BJ (cell line): ENCODE measurements around the gene PFAS. TPM values are rescaled to one million over a fixed set of nuclear protein-coding genes. Genes with fewer than 3 reads are reported as not detected.
A peak's percentile ranks its signal among the peaks of the same experiment; 100 is the strongest.

Experiments used
- CTCF ChIA-PET: fragments of 350-600 bp; formaldehyde crosslinking; extraction: SDS; loops from one replicate; lab custom pipeline; 2021; ENCODE audit warnings: antibody characterized with exemption, inconsistent platforms; lab: Yijun Ruan, JAX
- POLR2A ChIA-PET: fragments of 300-600 bp; sonication (Branson Sonifier 250); formaldehyde crosslinking; extraction: SDS; loops from one replicate; lab custom pipeline; 2021; ENCODE audit warnings: antibody characterized with exemption; lab: Charles Lee
- DNase-seq: peaks from one replicate; pipeline ENCODE4 v3.0.0-alpha.2; 2011; ENCODE audit warnings: low read depth
- H3K27me3 ChIP-seq: 2 replicates; pipeline ENCODE4 v1.6.0; 2011; ENCODE audit warnings: low read length; ENCODE audit not compliant: control insufficient read depth, insufficient read depth
- H3K36me3 ChIP-seq: 2 replicates; pipeline ENCODE4 v1.5.1; 2011; ENCODE audit warnings: low read length; ENCODE audit not compliant: control insufficient read depth, insufficient read depth
- H3K4me3 ChIP-seq: 2 replicates; pipeline ENCODE4 v1.5.1; 2011; ENCODE audit warnings: low read depth, mild to moderate bottlenecking, control low read depth, low read length
- polyA plus RNA-seq: library from polyadenylated mRNA; depleted of rRNA; stranded (reverse); fragments of >200 nt; gene quantifications from 2 replicates; pipeline ENCODE4 v1.2.3, GENCODE V29; 2011
- TF ChIP-seq, protein P1 (sequence below): IDR thresholded peaks from 2 replicates; pipeline ENCODE4 v1.5.1; 2011; ENCODE audit warnings: low read depth, mild to moderate bottlenecking, control low read depth, inconsistent platforms, low read length, moderate library complexity; ENCODE audit not compliant: insufficient read depth

Gene PFAS
- polyA plus RNA-seq, 1 experiment = 15.6 TPM

DNA sequence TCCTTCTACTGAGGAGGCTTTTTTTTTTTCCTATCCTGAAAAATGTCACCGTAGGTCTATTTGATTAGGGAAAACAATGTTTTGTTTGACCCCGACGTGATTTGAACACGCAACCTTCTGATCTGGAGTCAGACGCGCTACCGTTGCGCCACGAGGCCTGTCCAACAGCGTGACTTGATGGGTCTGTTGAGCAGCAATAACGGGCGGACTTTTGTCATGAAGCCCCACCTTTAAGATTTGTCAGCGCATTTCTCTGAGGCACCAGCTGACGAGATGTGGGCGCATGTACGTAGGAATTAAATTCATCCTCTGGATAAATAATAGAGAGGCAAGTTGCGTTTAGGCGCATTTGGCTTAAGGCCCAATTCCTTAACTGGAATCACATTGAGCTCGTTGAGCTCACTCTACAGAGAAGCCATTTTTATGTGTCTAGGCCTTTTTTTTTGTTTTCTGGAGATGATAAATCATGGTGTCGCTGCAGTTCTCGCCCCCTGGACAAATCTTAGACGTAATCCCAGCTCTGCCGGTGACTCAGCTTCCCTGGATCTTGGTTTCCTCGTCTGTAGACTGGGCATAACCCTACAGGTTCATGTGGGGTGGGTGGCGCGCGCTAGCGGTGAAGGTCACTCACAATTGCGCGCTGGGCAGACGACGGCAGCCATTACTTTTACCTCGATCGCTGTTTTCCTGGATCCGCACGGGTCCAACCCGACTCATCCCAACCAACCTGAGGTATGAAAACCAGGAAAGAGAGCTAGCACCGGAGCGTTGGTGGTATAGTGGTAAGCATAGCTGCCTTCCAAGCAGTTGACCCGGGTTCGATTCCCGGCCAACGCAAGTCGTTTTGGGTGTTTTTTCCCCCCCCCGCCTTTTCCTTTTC, 28.1 kb upstream of the PFAS start:
- POLR2A ChIA-PET = interaction anchor here (0.5 to 0.8 kb wide), 4 partner anchors 11 to 34 kb away, joined by 3 to 10 read pairs (median 4); partner anchors contain the start of genes AURKB and CTC1
- TF ChIP-seq, protein P1, sequence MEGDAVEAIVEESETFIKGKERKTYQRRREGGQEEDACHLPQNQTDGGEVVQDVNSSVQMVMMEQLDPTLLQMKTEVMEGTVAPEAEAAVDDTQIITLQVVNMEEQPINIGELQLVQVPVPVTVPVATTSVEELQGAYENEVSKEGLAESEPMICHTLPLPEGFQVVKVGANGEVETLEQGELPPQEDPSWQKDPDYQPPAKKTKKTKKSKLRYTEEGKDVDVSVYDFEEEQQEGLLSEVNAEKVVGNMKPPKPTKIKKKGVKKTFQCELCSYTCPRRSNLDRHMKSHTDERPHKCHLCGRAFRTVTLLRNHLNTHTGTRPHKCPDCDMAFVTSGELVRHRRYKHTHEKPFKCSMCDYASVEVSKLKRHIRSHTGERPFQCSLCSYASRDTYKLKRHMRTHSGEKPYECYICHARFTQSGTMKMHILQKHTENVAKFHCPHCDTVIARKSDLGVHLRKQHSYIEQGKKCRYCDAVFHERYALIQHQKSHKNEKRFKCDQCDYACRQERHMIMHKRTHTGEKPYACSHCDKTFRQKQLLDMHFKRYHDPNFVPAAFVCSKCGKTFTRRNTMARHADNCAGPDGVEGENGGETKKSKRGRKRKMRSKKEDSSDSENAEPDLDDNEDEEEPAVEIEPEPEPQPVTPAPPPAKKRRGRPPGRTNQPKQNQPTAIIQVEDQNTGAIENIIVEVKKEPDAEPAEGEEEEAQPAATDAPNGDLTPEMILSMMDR = no peak
- H3K27me3 ChIP-seq = no peaks in the 10 kb centered on the region
- CTCF ChIA-PET = interaction anchor here (0.6 to 4.8 kb wide), 13 partner anchors 30 to 147 kb away, joined by 3 to 21 read pairs (median 4); partner anchors contain the start of genes ALOXE3 and BORCS6
- H3K36me3 ChIP-seq = no peaks in the 10 kb centered on the region
- peak; percentile 81 for DNase-seq
- peak overlapping the region; percentile 53 for H3K4me3 ChIP-seq

DNA sequence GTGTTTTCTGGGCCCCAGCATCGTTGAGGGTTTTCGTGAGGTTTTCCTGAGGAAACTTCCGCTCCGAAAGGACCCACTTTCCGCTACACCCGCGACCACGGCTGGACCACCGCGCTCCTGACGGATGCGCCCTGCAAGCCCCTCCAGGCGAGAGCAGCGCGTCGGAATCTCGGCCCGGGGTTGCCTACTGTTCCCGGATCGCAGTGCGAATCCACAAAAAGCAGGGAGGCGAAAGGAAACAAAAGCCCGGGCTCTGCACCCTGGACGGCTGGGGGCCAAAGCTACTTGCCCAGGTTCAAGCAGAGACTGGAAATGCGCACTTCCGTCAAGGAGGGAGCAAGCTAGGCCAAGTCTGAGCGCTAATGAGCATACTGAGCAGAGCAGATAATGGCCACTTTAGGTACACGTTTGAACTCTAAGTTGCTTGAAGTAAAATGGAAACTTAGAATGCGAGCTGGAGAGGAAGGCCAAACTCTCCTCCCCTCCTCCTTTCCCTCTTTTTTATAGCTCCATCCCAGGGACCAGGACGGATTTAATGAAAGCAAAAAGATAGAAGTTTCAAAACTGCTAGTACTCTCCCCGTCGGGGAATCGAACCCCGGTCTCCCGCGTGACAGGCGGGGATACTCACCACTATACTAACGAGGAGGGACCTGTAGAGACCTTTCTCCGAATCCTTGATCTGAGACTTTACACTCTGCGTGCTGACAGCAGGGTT, 27.3 kb upstream of the PFAS start:
- TF ChIP-seq, protein P1 = no peak
- ChIA-PET CTCF (interaction anchor here (0.8 to 4.8 kb wide), 14 partner anchors 28 to 147 kb away, joined by 3 to 21 read pairs (median 4); partner anchors contain the start of genes ALOX12B, ALOXE3 and BORCS6), POLR2A (interaction anchor here (0.7 to 0.8 kb wide), 3 partner anchors 26 to 35 kb away, joined by 3 to 10 read pairs (median 3); partner anchors contain the start of gene CTC1)
- Histone ChIP-seq H3K27me3 (no peaks in the 10 kb centered on the region), H3K4me3 (peak overlapping the region; percentile 53), H3K36me3 (no peaks in the 10 kb centered on the region)
- DNase-seq = peak; percentile 64

DNA sequence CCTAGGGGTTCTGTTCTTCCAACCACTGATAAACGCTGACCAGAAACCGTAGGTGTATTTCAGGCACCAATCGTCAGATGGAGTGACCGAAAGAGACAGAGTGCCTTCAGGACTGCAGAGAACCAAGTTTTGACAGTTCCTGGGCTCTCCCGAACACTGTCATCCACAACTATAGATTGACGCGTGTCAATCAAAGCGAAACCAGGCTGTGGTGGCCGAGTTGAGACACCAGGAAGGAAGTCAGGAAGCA, 26.8 kb upstream of the PFAS start:
- no peaks in the 10 kb centered on the region for H3K36me3 ChIP-seq
- no peak for DNase-seq
- peak overlapping the region; percentile 53 for H3K4me3 ChIP-seq
- H3K27me3 ChIP-seq = no peaks in the 10 kb centered on the region
- ChIA-PET CTCF (interaction anchor here (0.8 to 4.8 kb wide), 9 partner anchors 29 to 135 kb away, joined by 3 to 21 read pairs (median 4); partner anchors contain the start of genes ALOX12B, ALOXE3 and BORCS6), POLR2A (no interaction called here)
- TF ChIP-seq, protein P1 = no peak

DNA sequence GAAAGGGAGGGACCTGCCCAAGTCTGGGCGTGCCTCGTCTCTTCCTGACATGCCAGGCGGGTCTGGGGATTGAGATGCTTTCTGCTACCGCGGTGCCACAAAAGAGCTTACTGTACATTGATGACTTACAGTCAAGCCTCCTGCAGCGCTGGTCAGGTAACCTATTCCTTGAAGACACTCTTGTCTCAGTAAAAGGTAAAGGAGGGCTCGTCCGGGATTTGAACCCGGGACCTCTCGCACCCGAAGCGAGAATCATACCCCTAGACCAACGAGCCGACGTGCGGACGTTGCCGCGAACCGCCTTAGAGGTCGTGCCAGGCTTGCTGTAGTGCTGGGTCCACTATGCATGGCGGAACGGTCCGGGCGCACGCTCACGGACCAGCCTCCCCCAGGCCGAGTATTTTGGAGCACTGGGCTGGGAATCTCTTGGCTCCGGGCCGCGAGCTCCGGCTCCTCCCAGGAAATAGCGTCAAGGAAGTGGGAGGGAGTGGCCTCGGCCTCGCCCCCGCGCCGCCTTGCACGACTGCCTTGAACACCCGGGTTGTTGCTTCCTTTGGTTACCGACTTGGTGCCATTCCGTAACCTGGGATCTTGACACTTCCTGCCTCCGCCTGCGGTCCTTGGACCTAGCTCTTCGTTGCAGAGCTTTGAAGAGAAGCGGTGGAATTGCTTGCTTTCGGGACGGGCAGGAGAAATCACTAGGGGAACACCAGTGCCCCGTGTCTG, 26.3 kb upstream of the PFAS start:
- DNase-seq = peak; percentile 68
- H3K27me3 ChIP-seq = no peaks in the 10 kb centered on the region
- ChIA-PET POLR2A (no interaction called here), CTCF (interaction anchor here (1.1 to 4.8 kb wide), 8 partner anchors 29 to 103 kb away, joined by 4 to 21 read pairs (median 6); partner anchors contain the start of genes ALOXE3 and BORCS6)
- TF ChIP-seq, protein P1 = no peak
- peaks cover 2% of the 10 kb centered on the region for H3K36me3 ChIP-seq
- peak overlapping the region; percentile 53 for H3K4me3 ChIP-seq
